ENCODE measurements around the gene TAS1R3.

Gene TAS1R3

DNA sequence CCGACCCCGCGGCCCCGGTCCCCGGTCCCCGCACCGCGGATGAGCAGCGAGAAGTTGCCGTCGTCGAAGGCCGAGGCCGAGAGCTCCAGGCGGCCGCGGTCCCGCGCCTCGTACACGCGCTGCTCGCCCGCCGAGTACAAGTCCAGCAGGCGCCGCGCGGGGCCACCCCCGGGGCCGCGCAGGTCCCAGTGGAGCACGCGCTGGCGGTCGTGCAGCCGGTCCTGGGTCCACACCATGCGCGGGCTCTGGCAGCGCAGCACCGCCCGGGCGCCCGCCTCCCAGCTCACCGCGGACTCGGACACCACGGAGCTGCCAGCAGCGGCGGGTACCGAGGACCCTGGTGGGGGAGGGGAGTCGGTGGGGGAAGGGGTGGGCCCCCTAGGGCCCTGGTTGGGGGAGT, 24.3 kb downstream of the TAS1R3 start:
- Histone ChIP-seq H3K9me3 (ENCODE audit: control insufficient read depth, insufficient read depth, low read length) (no peaks in the 10 kb centered on the region), H3K36me3 (ENCODE audit: control insufficient read depth, insufficient read depth, low read length) (peaks cover 4% of the 10 kb centered on the region; the same call in 1 of the 2 replicates), H3K4me1 (ENCODE audit: control insufficient read depth, insufficient read depth, low read length) (peaks cover 26% of the 10 kb centered on the region), H3K27me3 (ENCODE audit: control insufficient read depth, insufficient read depth, low read length) (peaks cover 3% of the 10 kb centered on the region; the same call in 1 of the 2 replicates), H3K27ac (ENCODE audit: low read length) (no peak overlapping the region), H3K4me3 (ENCODE audit: low read length) (peak overlapping the region; percentile 22; the same call in 1 of the 2 replicates)
- WGBS (ENCODE audit: insufficient coverage, insufficient read length): no CpG with 5 or more reads among the region's 52 CpGs
- no peak for DNase-seq (ENCODE audit: low read depth, low spot score)

DNA sequence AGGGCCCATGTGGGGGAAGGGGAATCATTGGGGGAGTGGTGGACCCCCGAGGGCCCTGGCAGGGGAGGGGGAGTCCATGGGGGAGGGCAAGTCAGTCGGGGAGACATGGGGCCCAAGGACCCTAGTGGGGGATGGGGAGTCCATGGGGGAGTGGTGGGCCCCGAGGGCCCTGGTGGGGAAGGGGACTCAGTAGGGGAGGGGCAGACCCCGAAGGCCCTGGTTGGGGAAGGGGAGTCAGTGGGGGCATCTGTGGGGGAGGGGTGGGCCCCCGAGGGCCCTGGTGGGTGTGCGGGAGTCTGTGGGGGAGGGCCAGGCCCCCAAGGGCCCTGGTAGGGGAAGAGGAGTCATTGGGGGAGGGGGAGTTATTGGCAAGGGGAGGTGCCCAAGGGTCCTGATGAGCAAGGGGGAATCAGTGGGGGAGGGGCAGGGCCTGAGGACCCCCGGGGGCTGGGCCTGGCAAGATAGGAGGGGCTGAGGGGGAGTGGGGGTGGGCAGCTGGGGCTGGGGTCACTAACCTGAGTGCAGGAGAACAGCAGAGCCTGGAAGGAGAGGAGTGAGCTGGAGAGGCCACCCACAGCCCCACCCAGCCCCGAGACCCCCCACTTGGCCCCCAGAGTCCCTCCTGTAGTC, 25.2 kb downstream of the TAS1R3 start:
- Histone ChIP-seq H3K27me3 (ENCODE audit: control insufficient read depth, insufficient read depth, low read length) (peaks cover 3% of the 10 kb centered on the region; the same call in 1 of the 2 replicates), H3K4me1 (ENCODE audit: control insufficient read depth, insufficient read depth, low read length) (peaks cover 26% of the 10 kb centered on the region), H3K27ac (ENCODE audit: low read length) (no peak overlapping the region), H3K4me3 (ENCODE audit: low read length) (no peak overlapping the region), H3K36me3 (ENCODE audit: control insufficient read depth, insufficient read depth, low read length) (peaks cover 4% of the 10 kb centered on the region; the same call in 1 of the 2 replicates), H3K9me3 (ENCODE audit: control insufficient read depth, insufficient read depth, low read length) (no peaks in the 10 kb centered on the region)
- no peak for DNase-seq (ENCODE audit: low read depth, low spot score)
- WGBS (ENCODE audit: insufficient coverage, insufficient read length): no CpG with 5 or more reads among the region's 8 CpGs

DNA sequence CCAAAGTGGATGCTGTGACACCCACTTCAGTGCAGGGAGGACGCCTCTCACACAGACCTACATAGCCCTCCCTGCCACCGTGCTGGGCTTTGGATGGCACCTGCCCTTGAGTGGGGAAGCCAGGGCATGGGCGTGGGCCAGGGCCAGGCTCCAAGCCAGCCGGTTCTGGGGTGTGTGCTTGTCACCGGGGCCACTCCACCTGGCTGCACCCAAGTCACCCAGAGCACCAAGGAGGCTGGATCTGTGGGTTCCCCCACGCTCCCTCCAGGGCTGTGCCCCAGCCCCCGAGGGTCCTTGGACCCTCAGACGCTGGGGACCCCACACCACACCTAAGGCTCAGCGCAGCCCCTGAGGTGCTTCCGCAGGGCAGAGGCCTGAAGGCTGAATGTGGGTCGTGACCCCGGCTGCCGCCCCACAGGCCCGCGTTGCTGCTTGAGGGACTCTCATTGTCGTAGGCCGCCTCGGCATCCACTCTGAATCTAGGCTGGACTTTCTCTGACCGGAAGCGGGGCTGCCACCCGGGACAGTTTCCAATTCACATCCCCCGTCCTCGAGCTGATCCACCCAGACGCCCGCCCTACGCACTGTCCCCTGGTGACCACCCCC, 25.8 kb downstream of the TAS1R3 start:
- peaks cover 4% of the 10 kb centered on the region; the same call in 1 of the 2 replicates for H3K36me3 ChIP-seq (ENCODE audit: control insufficient read depth, insufficient read depth, low read length)
- peaks cover 20% of the 10 kb centered on the region for H3K4me1 ChIP-seq (ENCODE audit: control insufficient read depth, insufficient read depth, low read length)
- H3K4me3 ChIP-seq (ENCODE audit: low read length): no peak overlapping the region
- H3K27me3 ChIP-seq (ENCODE audit: control insufficient read depth, insufficient read depth, low read length): peaks cover 3% of the 10 kb centered on the region; the same call in 1 of the 2 replicates
- H3K27ac ChIP-seq (ENCODE audit: low read length): no peak overlapping the region
- WGBS (ENCODE audit: insufficient coverage, insufficient read length): no CpG with 5 or more reads among the region's 26 CpGs
- no peak for DNase-seq (ENCODE audit: low read depth, low spot score)
- no peaks in the 10 kb centered on the region for H3K9me3 ChIP-seq (ENCODE audit: control insufficient read depth, insufficient read depth, low read length)

DNA sequence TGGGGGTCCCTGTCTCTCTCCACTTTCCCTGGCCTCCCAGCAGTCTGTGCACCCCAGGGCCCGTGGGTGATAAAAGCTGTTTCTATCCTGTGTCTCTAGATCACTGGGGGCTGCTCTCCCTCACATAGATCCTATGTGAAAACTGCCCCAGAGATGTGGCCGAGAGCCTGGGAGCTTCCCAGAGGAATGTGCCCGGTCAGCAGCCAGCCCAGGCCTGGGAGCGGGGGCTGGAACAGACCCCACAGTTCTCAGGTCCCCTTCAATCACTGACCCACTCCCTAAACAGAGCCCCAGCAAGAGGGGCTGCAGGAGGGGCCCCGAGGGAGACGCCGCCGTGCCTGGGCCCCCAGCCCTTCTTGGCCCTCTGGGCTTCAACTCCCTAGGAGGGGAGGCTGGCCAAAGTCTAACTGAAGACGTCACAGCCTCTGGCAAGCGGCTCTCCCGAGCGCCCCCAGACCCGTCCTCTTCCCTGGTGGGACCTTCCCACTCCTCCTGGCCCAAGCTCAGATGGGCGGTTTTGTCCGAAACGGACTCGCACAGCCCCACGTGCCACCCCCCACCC, 26.9 kb downstream of the TAS1R3 start:
- no peaks in the 10 kb centered on the region for H3K9me3 ChIP-seq (ENCODE audit: control insufficient read depth, insufficient read depth, low read length)
- peaks cover 17% of the 10 kb centered on the region for H3K4me1 ChIP-seq (ENCODE audit: control insufficient read depth, insufficient read depth, low read length)
- no peak for DNase-seq (ENCODE audit: low read depth, low spot score)
- peaks cover 4% of the 10 kb centered on the region; the same call in 1 of the 2 replicates for H3K36me3 ChIP-seq (ENCODE audit: control insufficient read depth, insufficient read depth, low read length)
- H3K4me3 ChIP-seq (ENCODE audit: low read length): peak overlapping the region; percentile 43; the same call in 1 of the 2 replicates
- WGBS (ENCODE audit: insufficient coverage, insufficient read length): no CpG with 5 or more reads among the region's 18 CpGs
- H3K27me3 ChIP-seq (ENCODE audit: control insufficient read depth, insufficient read depth, low read length): peaks cover 3% of the 10 kb centered on the region; the same call in 1 of the 2 replicates
- H3K27ac ChIP-seq (ENCODE audit: low read length): no peak overlapping the region

DNA sequence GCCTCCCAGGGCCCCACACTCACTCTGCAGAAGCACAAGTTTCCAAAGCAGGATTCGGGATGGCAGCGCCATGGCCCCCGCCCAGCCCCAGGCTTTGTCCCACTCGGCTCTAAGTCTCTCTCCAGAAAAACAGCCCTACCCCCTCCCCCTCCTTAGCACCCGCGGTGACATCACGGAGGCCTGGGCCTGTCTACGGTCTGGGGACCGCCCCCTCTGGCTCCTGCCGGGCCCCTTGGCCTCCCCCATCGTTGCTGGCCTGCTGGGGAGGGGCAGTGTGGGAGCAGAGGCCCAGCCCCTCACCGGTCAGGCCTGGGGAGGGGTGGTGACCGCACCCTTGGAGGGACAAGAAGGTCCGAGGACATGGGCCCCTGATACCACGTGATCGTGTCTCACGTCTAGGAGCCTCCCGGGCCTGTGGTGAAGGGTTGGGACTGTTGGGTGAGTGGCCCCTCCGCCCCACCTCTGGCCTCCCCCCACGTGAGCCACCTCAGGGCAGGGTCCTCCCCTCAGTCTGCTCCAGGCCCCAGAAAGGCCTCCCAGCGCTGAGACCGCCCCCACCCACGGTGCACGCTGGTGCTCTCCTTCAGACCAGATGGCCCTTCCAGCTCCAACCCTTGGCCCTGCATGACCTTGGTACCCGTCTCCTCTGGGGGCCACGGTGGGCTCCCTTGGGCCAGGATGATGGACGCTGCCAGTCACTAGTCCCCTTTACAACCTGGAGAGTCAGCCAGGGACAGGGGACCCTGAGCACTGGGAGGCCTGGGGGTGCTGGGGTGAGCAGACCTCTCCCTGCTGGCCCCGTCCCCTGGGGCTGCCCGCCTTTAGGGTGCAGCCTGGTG, 27.6 kb downstream of the TAS1R3 start, which contains the start of gene MXRA8:
Gene MXRA8 (minus strand): TSS at position 123 of the 839 bp plus-strand sequence. CDS start 51 bp downstream, at position 72.
- H3K27ac ChIP-seq (ENCODE audit: low read length): no peak within 1 kb of the TSS

DNA sequence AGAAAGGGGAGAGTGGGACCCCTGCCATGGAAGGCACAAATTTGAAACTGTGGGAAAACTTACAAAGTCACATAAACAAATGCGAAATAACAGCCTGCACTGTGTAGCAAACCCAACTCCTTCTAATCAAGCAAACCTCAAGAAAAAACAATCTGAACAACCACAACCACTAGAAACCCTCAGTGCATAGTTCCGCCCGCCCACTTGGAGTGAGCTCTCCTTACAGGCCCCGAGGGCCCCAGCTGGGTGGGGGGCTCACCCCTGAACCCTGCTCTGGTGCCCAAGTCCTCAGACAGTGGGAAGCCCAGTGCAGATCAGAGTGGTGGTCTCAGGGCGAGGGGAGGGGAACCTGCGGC, 28.2 kb downstream of the TAS1R3 start:
- Histone ChIP-seq H3K36me3 (ENCODE audit: control insufficient read depth, insufficient read depth, low read length) (peaks cover 4% of the 10 kb centered on the region; the same call in 1 of the 2 replicates), H3K27ac (ENCODE audit: low read length) (no peak overlapping the region), H3K4me1 (ENCODE audit: control insufficient read depth, insufficient read depth, low read length) (peaks cover 16% of the 10 kb centered on the region), H3K27me3 (ENCODE audit: control insufficient read depth, insufficient read depth, low read length) (peaks cover 3% of the 10 kb centered on the region; the same call in 1 of the 2 replicates), H3K9me3 (ENCODE audit: control insufficient read depth, insufficient read depth, low read length) (no peaks in the 10 kb centered on the region), H3K4me3 (ENCODE audit: low read length) (no peak overlapping the region)
- WGBS (ENCODE audit: insufficient coverage, insufficient read length): no CpG with 5 or more reads among the region's 6 CpGs
- no peak for DNase-seq (ENCODE audit: low read depth, low spot score)

More for the DNA sequence above, 27.6 kb downstream of the TAS1R3 start, which contains the start of gene MXRA8:
- H3K27me3 ChIP-seq (ENCODE audit: control insufficient read depth, insufficient read depth, low read length): peaks cover 3% of the 10 kb centered on the region; the same call in 1 of the 2 replicates
- H3K4me3 ChIP-seq (ENCODE audit: low read length): peak within 1 kb of the TSS; percentile 43; the same call in 1 of the 2 replicates
- peaks cover 4% of the 10 kb centered on the region; the same call in 1 of the 2 replicates for H3K36me3 ChIP-seq (ENCODE audit: control insufficient read depth, insufficient read depth, low read length)
- no peaks in the 10 kb centered on the region for H3K9me3 ChIP-seq (ENCODE audit: control insufficient read depth, insufficient read depth, low read length)
- no CpG with 5 or more reads among the region's 29 CpGs for WGBS (ENCODE audit: insufficient coverage, insufficient read length)
- no peak for DNase-seq (ENCODE audit: low read depth, low spot score)
- peaks cover 16% of the 10 kb centered on the region for H3K4me1 ChIP-seq (ENCODE audit: control insufficient read depth, insufficient read depth, low read length)

DNA sequence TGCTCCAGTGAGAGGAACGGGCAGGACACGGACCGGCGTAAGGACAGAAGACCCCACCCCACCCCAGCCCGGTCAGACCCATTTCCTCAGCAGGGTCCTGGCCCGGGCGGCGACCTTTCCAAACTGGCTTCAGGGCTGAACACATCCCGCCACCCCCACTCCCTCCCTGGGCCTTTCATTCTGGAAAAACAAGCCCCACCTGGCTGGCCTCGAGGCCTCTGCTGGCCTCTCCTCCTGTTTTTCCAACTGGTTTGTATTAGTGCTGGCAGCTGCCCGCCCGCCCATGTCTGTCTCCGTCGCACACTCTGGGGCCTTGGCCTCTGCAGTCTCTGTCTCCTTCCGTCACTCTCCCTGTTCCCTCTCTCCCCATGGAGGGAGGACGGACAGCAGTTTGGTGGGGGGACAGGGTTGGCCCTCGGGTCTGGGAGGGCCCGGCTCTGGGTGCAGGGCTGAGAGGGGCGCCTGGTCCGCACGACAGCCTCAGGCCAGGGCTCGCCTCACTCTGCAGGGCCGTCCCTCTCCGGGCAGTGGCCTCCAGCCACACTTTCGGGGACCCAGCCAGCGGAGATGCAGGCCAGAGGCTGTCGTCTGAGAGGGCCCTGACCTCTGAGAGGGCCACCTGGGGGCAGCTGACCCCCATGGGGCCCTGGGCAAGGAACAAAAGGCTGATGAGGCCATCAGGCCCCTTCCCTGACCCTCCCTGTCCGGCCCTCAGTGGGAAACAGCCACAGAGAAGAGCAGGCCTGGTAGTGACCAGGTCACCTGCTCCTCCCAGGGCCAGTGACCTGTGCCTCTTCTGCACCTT, 28.8 kb downstream of the TAS1R3 start:
- H3K27ac ChIP-seq (ENCODE audit: low read length): no peak overlapping the region
- H3K36me3 ChIP-seq (ENCODE audit: control insufficient read depth, insufficient read depth, low read length): peaks cover under 1% of the 10 kb centered on the region; the same call in 1 of the 2 replicates
- DNase-seq (ENCODE audit: low read depth, low spot score): no peak
- H3K4me1 ChIP-seq (ENCODE audit: control insufficient read depth, insufficient read depth, low read length): peaks cover 14% of the 10 kb centered on the region
- no peak overlapping the region for H3K4me3 ChIP-seq (ENCODE audit: low read length)
- no CpG with 5 or more reads among the region's 28 CpGs for WGBS (ENCODE audit: insufficient coverage, insufficient read length)
- no peaks in the 10 kb centered on the region for H3K9me3 ChIP-seq (ENCODE audit: control insufficient read depth, insufficient read depth, low read length)
- peaks cover under 1% of the 10 kb centered on the region; the same call in 1 of the 2 replicates for H3K27me3 ChIP-seq (ENCODE audit: control insufficient read depth, insufficient read depth, low read length)

DNA sequence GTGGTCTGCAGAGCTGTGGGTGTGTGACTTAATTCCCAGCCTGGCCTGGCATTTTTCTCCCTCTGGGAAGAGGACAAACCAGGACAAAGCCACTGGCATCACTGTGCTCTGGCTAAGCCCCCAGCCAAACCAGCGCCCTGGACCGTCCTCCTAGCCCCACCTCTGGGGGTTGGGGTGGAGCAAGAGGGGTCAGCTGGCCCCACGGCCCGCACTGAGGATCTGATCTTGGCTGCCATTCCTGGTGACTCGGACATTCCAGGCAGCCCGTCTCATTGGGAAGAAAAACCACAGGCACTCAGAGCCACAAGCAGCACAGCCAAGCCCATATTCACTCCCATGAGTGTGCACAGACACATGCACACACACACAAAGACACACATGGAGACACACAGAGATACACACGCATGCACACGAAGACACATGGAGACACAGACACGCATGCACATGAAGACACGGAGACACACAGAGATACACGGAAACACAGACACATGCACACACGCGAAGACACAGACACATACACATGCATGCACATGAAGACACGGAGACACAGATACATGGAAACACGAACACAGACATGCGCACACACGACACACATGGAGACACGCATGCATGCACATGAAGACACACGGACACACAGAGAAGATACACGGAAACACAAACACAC, 29.6 kb downstream of the TAS1R3 start:
- DNase-seq (ENCODE audit: low read depth, low spot score): no peak
- Histone ChIP-seq H3K4me1 (ENCODE audit: control insufficient read depth, insufficient read depth, low read length) (peaks cover 11% of the 10 kb centered on the region), H3K4me3 (ENCODE audit: low read length) (no peak overlapping the region), H3K9me3 (ENCODE audit: control insufficient read depth, insufficient read depth, low read length) (no peaks in the 10 kb centered on the region), H3K27ac (ENCODE audit: low read length) (no peak overlapping the region), H3K27me3 (ENCODE audit: control insufficient read depth, insufficient read depth, low read length) (no peaks in the 10 kb centered on the region), H3K36me3 (ENCODE audit: control insufficient read depth, insufficient read depth, low read length) (no peaks in the 10 kb centered on the region; the same call in 1 of the 2 replicates)
- no CpG with 5 or more reads among the region's 20 CpGs for WGBS (ENCODE audit: insufficient coverage, insufficient read length)

Data from iPS DF 6.9 (cell line).